Epithelial cell of esophagus (primary cell): ENCODE measurements around the gene DYNC1I1.

Experiments used
- DNase-seq: peaks from one replicate; pipeline ENCODE4 v3.0.0; 2010; ENCODE audit warnings: low read depth
- H3K4me3 ChIP-seq: 2 replicates; pipeline ENCODE4 v1.5.1; 2011; ENCODE audit warnings: mild to moderate bottlenecking, low read length, control low read depth
- TF ChIP-seq, protein P1 (sequence below): IDR thresholded peaks from 2 replicates; pipeline ENCODE4 v1.5.1; 2011; ENCODE audit warnings: low read depth, mild to moderate bottlenecking, low read length, control low read depth, inconsistent platforms; ENCODE audit not compliant: insufficient read depth; ENCODE audit errors: missing control alignments

Gene DYNC1I1

DNA sequence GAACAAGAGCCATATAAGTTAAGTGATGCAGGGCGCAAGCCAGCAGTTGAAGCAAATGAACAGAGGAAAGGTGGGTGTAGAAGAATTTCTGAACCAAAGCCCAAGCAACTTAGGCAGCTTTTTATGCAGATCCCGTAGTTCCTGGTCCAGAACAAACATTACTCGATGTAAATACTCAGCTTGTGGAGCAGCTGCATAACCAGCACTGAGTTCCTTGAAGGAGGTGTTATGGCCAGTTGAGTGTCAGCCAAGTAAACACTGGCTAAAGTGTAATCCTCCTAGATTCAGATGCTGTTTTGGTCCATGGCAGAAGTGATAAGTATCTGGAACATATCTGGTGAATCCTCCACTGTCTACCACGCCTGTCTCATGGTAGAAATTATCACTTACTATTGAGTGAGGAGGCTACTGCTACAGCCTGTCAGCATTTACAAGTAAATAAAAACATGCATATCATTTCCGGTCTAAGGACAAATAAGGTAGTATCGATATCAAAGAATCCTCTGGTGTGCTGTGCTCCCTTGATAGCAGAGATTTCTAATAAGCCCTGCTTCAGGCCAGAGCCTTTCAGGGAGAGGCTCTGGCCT lies 213.9 kb downstream of the DYNC1I1 start:
- TF ChIP-seq, protein P1, sequence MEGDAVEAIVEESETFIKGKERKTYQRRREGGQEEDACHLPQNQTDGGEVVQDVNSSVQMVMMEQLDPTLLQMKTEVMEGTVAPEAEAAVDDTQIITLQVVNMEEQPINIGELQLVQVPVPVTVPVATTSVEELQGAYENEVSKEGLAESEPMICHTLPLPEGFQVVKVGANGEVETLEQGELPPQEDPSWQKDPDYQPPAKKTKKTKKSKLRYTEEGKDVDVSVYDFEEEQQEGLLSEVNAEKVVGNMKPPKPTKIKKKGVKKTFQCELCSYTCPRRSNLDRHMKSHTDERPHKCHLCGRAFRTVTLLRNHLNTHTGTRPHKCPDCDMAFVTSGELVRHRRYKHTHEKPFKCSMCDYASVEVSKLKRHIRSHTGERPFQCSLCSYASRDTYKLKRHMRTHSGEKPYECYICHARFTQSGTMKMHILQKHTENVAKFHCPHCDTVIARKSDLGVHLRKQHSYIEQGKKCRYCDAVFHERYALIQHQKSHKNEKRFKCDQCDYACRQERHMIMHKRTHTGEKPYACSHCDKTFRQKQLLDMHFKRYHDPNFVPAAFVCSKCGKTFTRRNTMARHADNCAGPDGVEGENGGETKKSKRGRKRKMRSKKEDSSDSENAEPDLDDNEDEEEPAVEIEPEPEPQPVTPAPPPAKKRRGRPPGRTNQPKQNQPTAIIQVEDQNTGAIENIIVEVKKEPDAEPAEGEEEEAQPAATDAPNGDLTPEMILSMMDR = no peak
- no peak overlapping the region for H3K4me3 ChIP-seq
- no peak for DNase-seq

DNA sequence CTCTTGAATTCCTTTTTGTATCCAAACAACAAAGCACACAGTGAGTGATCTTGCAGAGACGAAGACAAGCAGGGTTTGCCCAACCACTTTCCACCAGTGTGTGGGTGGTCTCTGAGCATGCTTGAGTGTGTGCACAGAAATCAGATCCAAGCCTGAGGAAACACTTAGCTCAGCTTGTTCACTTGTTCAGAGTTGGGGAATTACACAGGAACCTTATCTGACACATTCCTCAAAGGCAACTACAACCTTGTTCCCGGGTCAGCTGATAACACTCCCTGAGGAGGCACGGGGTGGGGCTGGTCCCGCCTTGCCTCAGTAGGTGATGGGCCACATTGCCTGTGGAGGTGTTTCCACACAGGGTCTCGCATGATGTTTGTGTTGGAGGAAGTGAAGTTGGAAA lies 216.9 kb downstream of the DYNC1I1 start:
- TF ChIP-seq, protein P1 = no peak
- DNase-seq = no peak
- H3K4me3 ChIP-seq = no peak overlapping the region

DNA sequence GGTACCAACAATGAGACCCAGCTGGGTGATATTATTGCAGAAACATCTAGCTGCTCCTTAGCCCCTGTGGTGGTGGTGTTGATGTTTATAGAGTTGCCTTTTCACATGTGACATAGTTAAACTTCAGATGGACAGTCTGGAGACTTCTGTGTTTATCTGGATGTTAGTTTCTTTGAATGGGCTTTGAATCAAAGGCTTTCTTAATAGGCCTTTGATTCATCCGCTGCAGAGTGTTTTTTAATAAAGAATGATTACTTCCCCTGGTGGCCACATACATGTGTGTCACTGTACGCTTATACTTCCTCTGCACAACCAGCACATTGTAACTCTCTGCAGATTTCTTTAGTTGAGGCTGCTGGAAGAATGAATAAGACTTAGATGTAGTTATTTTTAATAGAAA lies 221.0 kb downstream of the DYNC1I1 start:
- TF ChIP-seq, protein P1 = no peak
- H3K4me3 ChIP-seq = no peak overlapping the region
- DNase-seq = no peak

DNA sequence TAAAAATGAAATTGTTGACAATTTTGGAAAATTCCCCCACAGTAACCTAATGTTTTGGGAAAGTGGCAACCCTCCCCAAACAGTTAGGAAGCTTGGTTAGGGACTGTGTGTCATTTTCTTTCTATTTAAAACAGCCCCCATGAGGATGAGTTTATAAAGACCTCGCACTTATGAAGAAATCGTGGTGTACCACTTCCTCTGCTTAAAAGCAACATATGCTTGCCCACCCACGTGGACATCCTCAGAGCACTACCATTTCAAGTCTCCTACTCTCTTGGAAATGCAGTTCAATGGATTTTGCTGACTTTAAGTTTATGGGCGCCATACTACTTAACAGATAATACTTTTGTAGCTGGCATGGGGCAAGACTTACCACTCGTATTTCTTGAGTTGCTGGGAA lies 223.8 kb downstream of the DYNC1I1 start:
- no peak for DNase-seq
- TF ChIP-seq, protein P1 = no peak
- no peak overlapping the region for H3K4me3 ChIP-seq

DNA sequence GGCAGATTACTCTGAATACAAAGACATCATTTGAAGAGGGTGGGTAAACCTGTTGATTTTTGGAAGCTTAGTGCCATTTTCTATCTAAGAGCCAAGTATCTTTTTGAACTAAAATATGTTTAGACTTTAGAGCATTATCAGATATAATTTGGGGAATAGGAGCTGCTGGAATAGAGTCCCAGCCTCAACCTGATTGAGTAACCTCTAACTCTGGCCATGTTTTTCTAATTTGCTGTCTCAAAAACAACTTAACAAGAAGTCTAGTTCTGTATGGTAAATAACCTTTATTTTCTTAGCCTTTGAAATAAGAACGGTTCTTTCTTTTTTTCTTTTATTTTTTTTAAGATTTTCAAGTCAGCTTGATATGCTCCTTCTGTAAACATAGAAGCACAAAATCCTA lies 224.5 kb downstream of the DYNC1I1 start:
- TF ChIP-seq, protein P1 = no peak
- no peak overlapping the region for H3K4me3 ChIP-seq
- DNase-seq = no peak

DNA sequence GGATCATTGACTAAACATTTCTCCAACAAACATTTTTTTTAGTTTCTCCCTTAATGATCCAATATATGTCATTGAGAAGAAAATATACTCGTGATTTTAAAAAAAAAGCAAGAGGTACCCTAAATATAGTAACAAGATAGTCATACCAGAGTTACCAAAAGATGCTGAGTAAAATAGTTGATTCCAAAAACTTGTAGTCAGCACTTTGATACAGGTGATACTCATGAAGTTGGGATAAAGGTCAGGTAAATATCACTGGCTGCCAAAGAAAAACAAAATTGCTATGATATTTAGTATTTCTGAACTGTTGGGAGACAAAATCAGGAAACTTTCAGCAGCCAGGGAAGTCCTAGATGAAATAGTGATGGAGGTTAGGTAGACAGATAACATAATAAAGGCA lies 225.3 kb downstream of the DYNC1I1 start:
- TF ChIP-seq, protein P1 = no peak
- DNase-seq = no peak

DNA sequence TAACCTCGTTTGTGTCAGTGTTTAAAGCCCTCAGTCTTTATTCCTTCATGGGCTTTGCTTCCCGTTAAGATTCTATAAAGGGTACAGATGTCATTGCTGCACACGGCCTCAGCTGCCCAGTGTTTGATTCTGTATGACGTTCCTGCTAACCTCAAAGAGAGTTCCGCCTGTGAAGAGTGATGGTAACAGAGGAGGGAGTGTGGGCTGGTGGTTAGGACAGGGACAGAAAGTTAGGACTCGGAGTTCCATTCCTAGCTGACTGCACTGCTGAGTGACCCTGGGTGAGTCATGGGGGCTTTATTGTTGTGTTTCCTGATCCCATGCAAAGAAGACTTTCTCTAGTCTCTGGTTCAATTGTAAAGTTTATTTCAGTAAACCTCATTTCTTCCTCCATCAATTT lies 227.1 kb downstream of the DYNC1I1 start:
- H3K4me3 ChIP-seq = no peak overlapping the region
- no peak for DNase-seq
- TF ChIP-seq, protein P1 = no peak

More for the DNA sequence above, 225.3 kb downstream of the DYNC1I1 start:
- no peak overlapping the region for H3K4me3 ChIP-seq
